Measurements from ENCODE around the gene SDF2L1. TPM values are rescaled to one million over a fixed set of nuclear protein-coding genes. Genes with fewer than 3 reads are reported as not detected.

Gene SDF2L1
- total and polyA plus RNA-seq, 2 donors (not counting 3 experiments of a cell fraction or from before 2014, with no cell fraction given) = 66.7 to 79.5 TPM

DNA sequence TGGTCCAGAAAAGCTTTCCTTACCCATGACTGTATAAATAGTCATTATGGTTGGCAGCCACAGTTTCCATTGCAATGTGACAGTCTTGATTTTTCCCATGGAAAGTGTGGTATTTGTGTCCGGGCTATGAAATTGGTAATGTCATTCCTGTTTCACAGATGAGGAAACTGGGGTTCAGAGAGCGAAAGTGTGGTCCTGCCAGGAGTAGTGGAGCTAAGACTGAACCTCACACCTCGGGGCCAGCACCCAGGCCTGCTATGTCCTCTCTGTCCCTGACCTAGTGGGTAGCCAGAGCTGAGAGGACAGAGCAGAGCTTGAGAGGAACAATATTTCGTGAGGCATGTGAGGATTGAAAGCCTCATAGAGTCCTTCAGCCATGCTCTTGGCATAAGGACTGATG lies 11.1 kb upstream of the SDF2L1 start:
- intact Hi-C loops (cut with micrococcal nuclease) = no loop called here
- no TSS peak for BruUV-seq (replicated peaks)
- Histone ChIP-seq H4K20me1 (replicated peaks; ENCODE audit: control insufficient read depth, extremely low read depth, insufficient read depth, low read length) (no peaks in the 10 kb centered on the region), H3K4me2 (ENCODE audit: insufficient read depth, low read length) (no peak overlapping the region), H3K9me3 (replicated peaks; ENCODE audit: control insufficient read depth, insufficient read depth, low read length) (no peaks in the 10 kb centered on the region), H3K9ac (replicated peaks; ENCODE audit: extremely low read depth, insufficient read depth, low read length) (no peak overlapping the region), H3K9me1 (replicated peaks; ENCODE audit: control insufficient read depth, extremely low read depth, insufficient read depth, low read length) (no peaks in the 10 kb centered on the region), H2AFZ (ENCODE audit: low read depth, low read length) (no peak overlapping the region), H3K4me3 (replicated peaks in 1 of 3; ENCODE audit: insufficient read depth in 1 of 3, low read depth in 1 of 3, low read length in 3 of 3) (no peak overlapping the region), H3K4me1 (ENCODE audit: control insufficient read depth, extremely low read depth, insufficient read depth, low read length) (no peaks in the 10 kb centered on the region), H3K36me3 (ENCODE audit: control insufficient read depth in 2 of 2, extremely low read depth in 1 of 2, insufficient read depth in 2 of 2, low read length in 2 of 2) (no peaks in the 10 kb centered on the region), H3K79me2 (ENCODE audit: control insufficient read depth, insufficient read depth, low read length) (peaks cover 19% of the 10 kb centered on the region), H3K27ac (ENCODE audit: insufficient read depth, low read depth, low read length) (no peak overlapping the region), H3K27me3 (ENCODE audit: control insufficient read depth in 2 of 2, insufficient read depth in 2 of 2, low read length in 2 of 2) (no peaks in the 10 kb centered on the region)
- dilution Hi-C loops (cut with MboI; ENCODE audit: extremely low pct_ligation_motif_present, low sequenced_read_pairs) = no loop called here
- ChIA-PET POLR2A (interaction anchor here (1.1 kb wide), 1 partner anchor 10 kb away, joined by 4 read pairs; no protein-coding TSS in a partner anchor), CTCF (interaction anchor here (1.3 to 1.7 kb wide), 2 partner anchors 11 to 15 kb away, joined by 15 to 24 read pairs; partner anchors contain the start of gene SDF2L1)
- FAIRE-seq (no peak), DNase-seq (ENCODE audit: low read depth, low spot score) (no peak)
- no peak for TF ChIP-seq MYC (IDR thresholded peaks at IDR 0.05; ENCODE audit: low read depth, low read length)
- TF ChIP-seq EZH2 (IDR thresholded peaks at IDR 0.05; ENCODE audit: borderline replicate concordance, low read depth, low read length, severe bottlenecking) = no peak
- no peak for TF ChIP-seq GATA2 (IDR thresholded peaks at IDR 0.05; ENCODE audit: insufficient read depth, insufficient read length, low read depth, low read length)
- no peak for TF ChIP-seq FOS (IDR thresholded peaks at IDR 0.05; ENCODE audit: borderline replicate concordance, insufficient read depth, low read length)
- TF ChIP-seq JUN (IDR thresholded peaks at IDR 0.05; ENCODE audit: borderline replicate concordance, insufficient read depth, insufficient read length, low read depth) = no peak
- no peak for TF ChIP-seq CTCF (IDR thresholded peaks at IDR 0.05; ENCODE audit: extremely low read depth in 1 of 2, insufficient read depth in 1 of 2, low read depth in 1 of 2, low read length in 2 of 2)
- TF ChIP-seq, protein P1, sequence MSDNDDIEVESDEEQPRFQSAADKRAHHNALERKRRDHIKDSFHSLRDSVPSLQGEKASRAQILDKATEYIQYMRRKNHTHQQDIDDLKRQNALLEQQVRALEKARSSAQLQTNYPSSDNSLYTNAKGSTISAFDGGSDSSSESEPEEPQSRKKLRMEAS (IDR thresholded peaks at IDR 0.05; ENCODE audit: insufficient read depth, insufficient read length) = no peak
- no peak for TF ChIP-seq POLR2AphosphoS5 (IDR thresholded peaks at IDR 0.05; ENCODE audit: insufficient read depth, low read depth, low read length)
- TF ChIP-seq POLR2A (IDR thresholded peaks at IDR 0.05; ENCODE audit: low read depth, low read length) = no peak
